T-helper 2 cell treated with Interferon-gamma antibody and Interleukin-4, amounts not matched to agents 100 ng/mL and 5 ng/mL, for 36 hours (primary cell): ENCODE data around the gene CCNY. TPM values are rescaled to one million over a fixed set of nuclear protein-coding genes. Genes with fewer than 3 reads are reported as not detected.
"Not testable (repeated sequence)": the region's sequence is repeated elsewhere in the genome, so short reads cannot be mapped to it uniquely, and the experiment has no call there.

Experiments used
- intact Hi-C: fragments of 100-400 bp; cut with micrococcal nuclease; formaldehyde crosslinking; loops from one replicate; pipeline ENCODE4 v1.15.1; 2023
- total RNA-seq: library from RNA; stranded (reverse); gene quantifications from 2 replicates; pipeline ENCODE4 v1.2.3, GENCODE V29; 2022

CCNY gene
- total RNA-seq = 56.3 and 61.3 TPM in 2 replicates

DNA sequence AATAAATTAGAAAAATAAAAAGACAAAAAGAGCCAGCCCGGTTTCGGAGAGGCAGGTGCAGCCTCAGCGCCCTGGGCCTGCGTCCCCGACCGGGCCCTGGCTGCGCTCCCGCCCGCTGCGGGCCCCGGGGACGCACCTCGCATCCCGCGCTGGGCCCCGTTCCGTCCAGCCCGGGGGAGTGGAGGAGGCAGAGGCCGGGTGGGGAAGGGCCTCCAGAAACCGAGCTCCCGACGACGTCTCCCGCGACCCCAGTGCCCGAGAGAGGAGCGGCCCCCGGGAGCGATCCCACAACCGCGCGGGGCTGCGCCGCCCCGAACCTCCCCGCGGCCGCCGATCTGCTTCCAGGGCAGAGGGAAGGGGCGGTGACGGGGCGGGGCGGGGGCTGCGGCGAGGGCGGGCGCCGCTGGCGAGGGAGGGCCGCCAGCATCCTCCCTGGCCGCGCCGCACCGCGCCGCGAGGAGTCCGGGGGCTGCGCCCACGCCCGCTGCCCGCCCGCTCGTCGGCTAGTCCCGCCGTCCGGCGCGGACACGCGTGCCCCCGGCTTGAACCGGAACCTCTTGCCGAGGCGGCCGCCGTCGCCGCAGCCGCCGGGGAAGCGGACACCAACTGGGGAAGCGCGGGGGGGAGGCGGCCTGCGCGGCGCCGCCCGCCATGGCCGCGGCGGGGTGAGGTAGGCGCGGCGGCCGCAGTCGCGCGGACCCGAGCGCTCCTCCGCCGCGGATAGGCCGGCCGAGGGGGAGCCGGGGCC is at the start of gene CCNY:
TSS of gene CCNY (plus strand) at position 426 of the 748 bp plus-strand sequence. CDS start 545 bp downstream, outside the sequence.
- intact Hi-C loops = loop anchor here (2.0 to 10.0 kb wide), 7 partner anchors 111 to 344 kb away; partner anchors contain the start of genes CUL2 and FZD8

GRCh38 chr10:35289198-35289597 is 47.1 kb upstream of the CCNY start:
- intact Hi-C loops = no loop called here

- intact Hi-C loops = no loop called here
These were observed 41.8 kb upstream of the CCNY start for GRCh38 chr10:35294506-35294905.

GRCh38 chr10:35299016-35299415 is 37.3 kb upstream of the CCNY start:
- intact Hi-C loops = no loop called here

DNA sequence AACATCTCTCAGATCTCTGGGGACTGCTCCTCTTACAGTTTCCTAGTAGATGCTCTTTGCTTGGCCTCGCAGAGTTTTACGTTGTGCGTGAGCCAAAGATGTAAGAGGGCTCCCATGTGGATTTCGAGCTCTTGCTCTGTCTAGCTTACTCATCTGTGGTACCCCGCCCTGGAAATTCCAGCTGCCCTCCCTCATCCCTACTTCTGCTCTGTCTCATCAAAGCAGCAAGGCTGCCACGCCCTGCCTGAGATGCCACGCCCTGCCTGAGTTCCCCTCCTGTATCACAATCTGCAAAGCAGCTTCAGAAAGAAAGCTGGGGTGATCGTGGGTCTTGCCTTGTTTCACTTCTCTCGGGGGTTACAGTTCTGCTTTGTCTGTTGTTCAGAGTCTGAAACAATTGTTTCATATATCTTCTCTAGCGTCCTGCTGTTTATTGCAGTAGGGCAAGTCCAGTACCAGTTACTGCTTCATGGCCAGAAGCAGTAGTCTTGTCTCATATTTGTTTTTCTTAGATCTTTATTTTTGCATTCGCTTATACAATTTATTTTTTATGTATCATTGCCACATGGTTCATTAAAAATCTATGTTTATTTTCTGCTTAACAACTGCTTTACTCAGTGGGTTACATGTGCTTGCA is 36.1 kb upstream of the CCNY start:
- intact Hi-C loops = no loop called here

GRCh38 chr10:35304649-35305048 is 31.7 kb upstream of the CCNY start:
- intact Hi-C loops = no loop called here

GRCh38 chr10:35306852-35307251 is 29.5 kb upstream of the CCNY start:
- intact Hi-C loops = no loop called here

DNA sequence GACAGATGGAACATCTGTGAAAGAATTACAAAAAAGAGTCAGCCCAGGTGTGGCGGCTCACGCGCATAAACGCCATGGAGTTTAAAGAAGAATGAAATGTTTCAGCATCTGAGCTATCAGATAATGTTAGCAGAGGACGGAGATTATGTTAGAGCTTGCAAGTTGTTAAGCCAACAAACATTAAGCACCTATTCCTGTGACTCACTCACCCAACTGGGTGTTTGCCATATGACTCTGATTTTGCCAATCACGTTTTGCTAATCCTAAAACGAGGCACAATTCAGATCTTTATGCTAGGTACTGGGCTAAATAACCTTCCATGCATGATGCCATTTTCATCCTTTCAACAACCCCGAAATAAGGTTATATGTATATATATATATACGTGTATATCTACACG is 29.0 kb upstream of the CCNY start:
- intact Hi-C loops = no loop called here

- intact Hi-C loops = no loop called here
These were observed 27.5 kb upstream of the CCNY start for GRCh38 chr10:35308809-35309208.

DNA sequence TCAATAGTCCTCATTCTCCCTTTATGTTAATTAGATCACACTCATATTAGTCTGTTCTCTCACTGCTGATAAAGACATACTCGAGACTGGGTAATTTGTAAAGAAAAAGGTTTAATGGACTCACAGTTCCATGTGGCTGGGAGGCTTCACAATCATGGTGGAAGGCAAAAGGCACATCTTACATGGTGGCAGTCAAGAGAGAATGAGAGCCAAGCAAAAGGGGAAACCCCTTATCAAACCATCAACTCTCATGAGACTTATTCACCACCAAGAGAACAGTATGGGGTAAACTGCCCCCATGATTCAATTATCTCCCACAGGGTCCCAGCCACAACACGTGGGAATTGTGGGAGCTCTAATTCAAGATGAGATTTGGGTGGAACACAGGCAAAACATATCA is 22.2 kb upstream of the CCNY start:
- intact Hi-C loops = not testable (repeated sequence)

DNA sequence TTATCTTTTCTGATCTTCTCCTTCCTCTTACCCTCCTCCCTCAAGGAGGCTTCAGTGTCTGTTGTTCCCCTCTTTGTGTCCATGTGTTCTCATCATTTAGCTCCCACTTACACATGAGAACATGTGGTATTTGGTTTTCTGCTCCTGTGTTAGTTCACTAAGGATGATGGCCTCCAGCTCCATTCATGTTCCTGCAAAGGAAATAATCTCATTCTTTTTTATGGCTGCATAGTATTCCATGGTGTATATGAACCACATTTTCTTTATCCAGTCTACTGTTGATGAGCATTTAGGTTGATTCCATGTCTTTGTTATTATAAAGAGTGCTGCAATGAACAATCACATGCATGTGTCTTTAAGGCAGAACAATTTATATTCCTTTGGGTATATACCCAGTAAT is 21.1 kb upstream of the CCNY start:
- intact Hi-C loops = not testable (repeated sequence)

DNA sequence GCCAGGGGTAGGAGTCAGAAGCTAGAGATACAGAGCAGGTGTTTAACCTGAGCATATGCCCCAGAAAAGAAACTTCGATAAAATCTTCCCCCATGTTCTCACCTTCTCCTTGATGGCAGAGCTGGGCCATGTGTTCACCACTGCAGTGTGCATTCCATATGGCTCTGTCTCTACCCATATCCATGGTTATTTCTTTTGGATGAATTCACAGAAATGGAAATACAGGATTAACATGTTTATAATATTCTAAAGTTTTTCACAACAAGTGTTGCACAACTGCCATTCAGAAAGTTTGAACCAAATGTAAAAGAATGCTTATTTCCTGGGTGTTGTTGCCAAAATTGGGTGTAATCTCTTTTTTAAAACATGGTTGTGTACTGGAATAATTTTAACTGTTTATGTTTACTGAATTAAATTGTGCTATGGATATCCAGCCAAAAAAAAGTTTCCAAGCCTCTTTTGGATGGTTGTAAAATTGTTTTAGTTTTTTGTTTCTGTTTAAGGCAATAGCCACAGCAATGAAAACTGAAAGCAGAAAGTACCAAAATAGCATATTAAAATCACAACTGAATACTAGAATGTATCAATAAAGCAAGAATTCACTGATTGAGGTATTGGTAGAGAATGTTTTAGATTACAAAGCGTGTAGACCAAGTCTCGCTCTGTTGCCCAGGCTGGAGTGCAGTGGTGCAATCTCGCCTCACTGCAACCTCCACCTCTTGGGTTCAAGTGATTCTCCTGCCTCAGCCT is 19.9 kb upstream of the CCNY start:
- intact Hi-C loops = no loop called here

DNA sequence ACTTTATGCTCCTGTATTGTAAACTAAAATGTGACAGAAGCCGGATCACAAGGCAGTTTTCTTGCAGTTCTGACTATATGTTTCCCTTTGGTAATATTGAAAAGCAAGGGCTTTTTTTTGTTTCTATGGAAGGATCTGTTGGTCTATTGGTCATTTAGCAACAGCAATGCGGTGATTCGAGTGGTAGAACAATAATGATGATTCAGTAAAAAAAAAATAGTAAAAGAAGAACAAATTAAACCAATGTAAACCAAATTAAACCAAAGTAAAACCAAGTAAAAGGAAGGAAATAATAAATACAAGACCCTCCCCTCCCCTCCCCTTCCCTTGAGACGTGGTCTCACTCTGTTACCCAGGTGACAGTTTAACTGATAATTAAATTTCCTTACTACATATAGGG is 17.8 kb upstream of the CCNY start:
- intact Hi-C loops = no loop called here

DNA sequence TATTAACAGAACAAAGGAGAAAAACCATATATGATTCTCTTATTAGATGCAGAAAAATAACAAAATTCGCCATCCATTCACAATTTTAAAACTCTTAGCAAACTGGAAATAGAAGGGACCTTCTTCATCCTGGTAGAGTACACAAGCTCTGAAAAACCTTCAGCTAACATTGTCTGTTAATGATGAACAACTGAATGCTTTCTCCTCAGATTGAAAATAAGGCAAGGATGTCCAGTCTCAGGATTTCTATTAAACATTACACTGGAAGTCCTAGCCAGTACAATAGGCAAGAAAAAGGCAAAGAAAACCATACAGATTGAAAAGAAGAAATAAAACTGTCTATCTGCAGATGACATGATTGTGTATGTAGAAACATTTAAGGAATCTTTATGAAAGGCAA is 16.0 kb upstream of the CCNY start:
- intact Hi-C loops = no loop called here

DNA sequence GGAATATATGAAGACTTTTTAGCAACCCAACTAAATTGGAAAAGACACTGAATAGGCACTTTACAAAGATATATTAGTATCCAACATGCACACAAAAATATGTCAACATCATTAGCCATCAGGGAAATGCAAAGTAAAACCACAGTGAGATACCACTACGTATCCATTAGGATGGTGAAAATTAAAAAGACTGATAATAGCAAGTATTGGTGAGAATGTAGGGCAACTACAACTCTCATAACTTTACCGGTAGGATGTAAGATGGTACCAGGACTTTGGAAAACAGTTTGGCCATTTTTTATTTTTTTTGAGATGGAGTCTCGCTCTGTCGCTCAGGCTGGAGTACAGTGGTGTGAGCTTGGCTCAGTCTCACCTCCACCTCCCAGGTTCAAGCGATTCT is 13.7 kb upstream of the CCNY start:
- intact Hi-C loops = no loop called here

DNA sequence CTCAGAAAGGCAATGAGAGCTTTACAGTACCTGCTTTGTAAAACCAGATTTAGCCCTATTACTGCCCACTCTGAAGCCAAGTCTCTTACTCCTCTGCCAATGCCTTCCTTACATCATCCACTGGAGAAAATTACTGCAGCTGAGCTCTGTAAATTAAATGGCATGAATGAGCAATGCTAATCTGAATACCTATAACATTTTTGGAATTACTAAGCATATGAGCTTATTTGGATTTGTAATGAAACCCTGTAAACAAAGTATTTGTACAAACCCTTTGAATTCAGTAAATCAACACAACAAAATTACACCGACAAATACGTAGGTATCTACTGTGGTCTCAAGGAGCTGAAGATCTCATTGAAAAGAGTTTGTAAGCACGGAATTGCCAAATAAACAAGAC is 12.1 kb upstream of the CCNY start:
- intact Hi-C loops = no loop called here

DNA sequence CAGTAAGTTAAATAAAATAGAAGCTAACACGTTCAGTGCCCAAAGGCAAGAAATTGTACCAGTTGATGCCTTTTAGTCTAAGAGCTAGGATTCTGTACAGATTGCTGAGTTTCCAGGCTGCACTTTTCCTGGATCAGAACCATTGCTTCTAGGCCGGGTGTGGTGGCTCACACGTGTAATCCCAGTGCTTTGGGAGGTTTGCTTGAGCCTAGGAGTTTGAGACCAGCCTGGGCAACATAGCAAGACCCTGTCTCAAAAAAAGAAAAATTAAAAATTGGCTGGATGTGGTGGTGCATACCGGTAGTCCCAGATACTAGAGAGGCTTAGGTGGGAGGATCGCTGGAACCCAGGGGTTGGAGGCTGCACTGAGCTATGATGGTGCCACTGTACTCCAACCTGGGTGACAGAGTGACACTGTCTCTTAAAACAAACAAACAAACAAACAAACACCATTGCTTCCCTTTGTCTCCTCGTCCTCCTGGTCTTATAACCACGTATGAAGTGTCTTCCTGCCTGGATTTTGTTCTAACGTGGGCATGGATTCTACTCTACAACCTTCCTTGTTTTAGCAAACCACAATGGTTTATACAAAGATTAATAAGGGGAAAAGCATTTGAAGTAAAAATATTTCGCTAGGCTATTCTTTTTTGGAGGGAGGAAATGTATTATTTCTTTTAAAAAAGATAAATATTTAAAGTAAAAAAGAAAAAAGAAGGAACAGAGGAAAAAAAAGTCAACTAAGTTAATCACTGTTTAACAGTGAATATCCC is 9.7 kb upstream of the CCNY start:
- intact Hi-C loops = no loop called here

DNA sequence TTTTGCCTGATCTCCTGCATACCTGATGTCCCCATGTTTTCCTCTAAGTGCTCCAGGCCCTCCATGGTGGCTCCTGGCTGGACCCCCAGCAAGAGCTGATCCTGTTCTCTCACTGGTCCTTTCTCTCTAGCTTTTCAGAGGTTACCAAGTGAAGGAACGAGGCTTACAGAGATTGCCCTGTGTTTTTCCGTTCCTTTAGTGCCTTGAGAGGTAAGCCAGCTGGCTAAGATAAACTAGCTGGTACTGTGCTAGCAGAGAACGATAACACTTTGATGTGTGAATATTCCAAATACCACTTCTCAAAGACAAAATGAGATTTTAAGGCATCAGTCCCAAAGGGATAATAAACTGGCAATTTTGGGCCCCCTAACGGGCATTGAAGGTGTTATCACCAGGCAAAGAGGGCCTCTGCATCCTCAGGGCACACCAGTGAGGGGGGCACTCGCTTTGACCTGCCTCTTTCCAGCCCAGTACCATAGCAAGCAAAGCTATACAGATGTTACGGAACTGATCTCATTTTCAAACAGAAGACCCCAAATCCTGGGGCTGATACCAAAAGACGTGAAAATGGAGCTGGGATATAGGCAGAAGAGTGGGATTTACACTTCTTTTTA is 8.4 kb upstream of the CCNY start:
- intact Hi-C loops = no loop called here

GRCh38 chr10:35328404-35329037 is 7.8 kb upstream of the CCNY start:
- intact Hi-C loops = no loop called here

DNA sequence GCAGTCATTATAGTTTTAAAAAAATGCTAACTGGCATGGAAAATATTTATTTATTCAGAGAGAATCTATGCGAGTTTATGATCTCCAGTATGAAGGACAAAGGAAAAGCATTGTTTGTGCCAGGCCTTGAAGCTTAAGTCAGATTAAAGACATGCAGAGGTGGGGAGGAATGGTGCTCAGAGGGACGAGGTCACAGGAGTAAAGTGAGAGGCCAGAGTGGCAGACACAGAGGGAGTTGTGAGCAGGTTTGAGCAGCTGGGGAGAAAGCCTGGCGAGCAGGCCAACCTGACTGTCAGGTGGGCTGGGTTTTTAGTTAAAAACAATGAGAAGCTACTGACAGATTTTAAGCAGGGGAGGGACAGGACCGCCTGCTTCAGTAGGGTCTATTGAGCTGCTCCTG is 6.8 kb upstream of the CCNY start:
- intact Hi-C loops = no loop called here
